IMR-90 (cell line): ENCODE data around the gene SLC4A3. TPM values are rescaled to one million over a fixed set of nuclear protein-coding genes. Genes with fewer than 3 reads are reported as not detected.

ENCODE experiments used
- ATAC-seq: fragments of 200-7000 bp; cut with Tn5 transposase; 2 replicates; pipeline ENCODE4 v1.9.1; 2020; ENCODE audit warnings: low read depth, mild to moderate bottlenecking, moderate library complexity
- BruUV-seq: library from RNA; stranded (reverse); fragments of 400-500 nt; replicated peaks from 2 replicates; lab custom pipeline; 2021; lab: Mats Ljungman, UMichigan
- CTCF ChIA-PET: fragments of 300-600 bp; formaldehyde crosslinking; extraction: SDS; loops from one replicate; lab custom pipeline; 2021; ENCODE audit warnings: antibody characterized with exemption; lab: Yijun Ruan, JAX
- POLR2A ChIA-PET: fragments of 300-600 bp; sonication (Branson Sonifier 250); formaldehyde crosslinking; loops from one replicate; lab custom pipeline; 2022; ENCODE audit warnings: antibody characterized with exemption; ENCODE audit not compliant: unreplicated experiment; lab: Charles Lee
- DNase-seq: peaks from one replicate; pipeline ENCODE4 v3.0.0; 2013
- H2AFZ ChIP-seq: replicated peaks from 2 replicates; pipeline ENCODE3; 2013; ENCODE audit warnings: low read length, mild to moderate bottlenecking; ENCODE audit not compliant: poor library complexity
- H2AK5ac ChIP-seq: 2 replicates; pipeline ENCODE4 v1.6.1; 2013; ENCODE audit warnings: low read depth, low read length, inconsistent platforms
- H2AK9ac ChIP-seq: replicated peaks from 2 replicates; pipeline ENCODE3; 2013; ENCODE audit warnings: mild to moderate bottlenecking, low read depth, low read length, moderate library complexity; ENCODE audit not compliant: poor library complexity
- H2BK120ac ChIP-seq: 2 replicates; pipeline ENCODE4 v1.6.1; 2013; ENCODE audit warnings: low read depth, low read length, inconsistent platforms
- H2BK15ac ChIP-seq: 3 replicates; pipeline ENCODE4 v1.6.1; 2013; ENCODE audit warnings: low read depth, low read length, inconsistent platforms
- H2BK20ac ChIP-seq: 2 replicates; pipeline ENCODE4 v1.6.1; 2013; ENCODE audit warnings: low read depth, mild to moderate bottlenecking, inconsistent platforms, low read length, moderate library complexity
- H2BK5ac ChIP-seq: 2 replicates; pipeline ENCODE4 v1.6.1; 2013; ENCODE audit warnings: mild to moderate bottlenecking, low read depth, low read length, inconsistent platforms; ENCODE audit not compliant: poor library complexity, severe bottlenecking
- H3K14ac ChIP-seq: replicated peaks from 2 replicates; pipeline ENCODE4 v1.6.1; 2013; ENCODE audit warnings: low read depth, low read length, inconsistent platforms
- H3K18ac ChIP-seq: 2 replicates; pipeline ENCODE4 v1.6.1; 2013; ENCODE audit warnings: low read depth, low read length, control low read depth
- H3K23ac ChIP-seq: 2 replicates; pipeline ENCODE4 v1.6.1; 2013; ENCODE audit warnings: low read depth, low read length, inconsistent platforms
- H3K27ac ChIP-seq: 2 replicates; pipeline ENCODE4 v1.5.1; 2013; ENCODE audit warnings: mild to moderate bottlenecking, control low read depth, low read length; ENCODE audit not compliant: insufficient read depth
- H3K27me3 ChIP-seq: 2 replicates; pipeline ENCODE4 v1.6.1; 2013; ENCODE audit warnings: low read length; ENCODE audit not compliant: control insufficient read depth, insufficient read depth
- H3K36me3 ChIP-seq: 2 replicates; pipeline ENCODE4 v1.6.1; 2013; ENCODE audit warnings: low read length, mixed read lengths; ENCODE audit not compliant: control insufficient read depth, insufficient read depth
- H3K4ac ChIP-seq: 2 replicates; pipeline ENCODE4 v1.6.1; 2013; ENCODE audit warnings: low read depth, low read length, inconsistent platforms
- H3K4me1 ChIP-seq: 2 replicates; pipeline ENCODE4 v1.6.1; 2013; ENCODE audit warnings: low read length, mixed read lengths; ENCODE audit not compliant: control insufficient read depth, insufficient read depth
- H3K4me2 ChIP-seq: 2 replicates; pipeline ENCODE4 v1.6.1; 2013; ENCODE audit warnings: low read depth, mild to moderate bottlenecking, control low read depth, low read length, moderate library complexity
- H3K4me3 ChIP-seq: 2 replicates; pipeline ENCODE4 v1.5.1; 2013; ENCODE audit warnings: low read depth, mild to moderate bottlenecking, control low read depth, low read length, moderate library complexity; ENCODE audit not compliant: insufficient read depth
- H3K56ac ChIP-seq: 2 replicates; pipeline ENCODE4 v1.6.1; 2013; ENCODE audit warnings: low read length, inconsistent platforms; ENCODE audit not compliant: insufficient read depth; ENCODE audit errors: extremely low read depth
- H3K79me1 ChIP-seq, 2 experiments: 2 replicates each; pipeline ENCODE4 v1.6.1; 2013; ENCODE audit warnings: low read length in 2 of 2, inconsistent platforms in 1 of 2, low read depth in 1 of 2
- H3K9ac ChIP-seq: 2 replicates; pipeline ENCODE4 v1.6.1; 2013; ENCODE audit warnings: low read depth, low read length, control low read depth
- H3K9me1 ChIP-seq: 2 replicates; pipeline ENCODE4 v1.6.1; 2013; ENCODE audit warnings: low read length, inconsistent platforms; ENCODE audit not compliant: insufficient read depth
- H3K9me3 ChIP-seq: 2 replicates; pipeline ENCODE4 v1.6.1; 2013; ENCODE audit warnings: low read length; ENCODE audit not compliant: control insufficient read depth, insufficient read depth
- H4K20me1 ChIP-seq: 2 replicates; pipeline ENCODE4 v1.6.1; 2013; ENCODE audit warnings: low read length, inconsistent platforms; ENCODE audit not compliant: insufficient read depth
- H4K5ac ChIP-seq: 2 replicates; pipeline ENCODE4 v1.6.1; 2013; ENCODE audit warnings: mild to moderate bottlenecking, low read depth, low read length, control low read depth
- H4K8ac ChIP-seq, 2 experiments: 2 replicates each; pipeline ENCODE4 v1.6.1; 2013; ENCODE audit warnings: low read depth in 2 of 2, low read length in 2 of 2, control low read depth in 1 of 2, inconsistent platforms in 1 of 2
- H4K91ac ChIP-seq: 2 replicates; pipeline ENCODE4 v1.6.1; 2013; ENCODE audit warnings: low read depth, low read length, inconsistent platforms; ENCODE audit not compliant: insufficient read depth
- BHLHE40 ChIP-seq: fragments of 150-350 bp; IDR thresholded peaks from 2 replicates; pipeline ENCODE4 v1.6.1; 2016; ENCODE audit warnings: mild to moderate bottlenecking, low read depth, low read length
- CEBPB ChIP-seq: IDR thresholded peaks from 2 replicates; pipeline ENCODE4 v1.6.1; 2012; ENCODE audit warnings: low read depth, low read length, improper control_type of control experiment
- CHD1 ChIP-seq: IDR thresholded peaks from 2 replicates; pipeline ENCODE4 v1.6.1; 2012; ENCODE audit warnings: low read depth, low read length, improper control_type of control experiment
- CTCF ChIP-seq: conservative IDR thresholded peaks from 2 replicates; pipeline ENCODE4 v1.5.1; 2012; ENCODE audit warnings: mild to moderate bottlenecking, low read depth, low read length, improper control_type of control experiment
- FOS ChIP-seq: fragments of 150-350 bp; IDR thresholded peaks from 2 replicates; pipeline ENCODE4 v1.6.1; 2016; ENCODE audit warnings: low read depth, low read length
- MXI1 ChIP-seq: IDR thresholded peaks from 2 replicates; pipeline ENCODE4 v1.6.1; 2012; ENCODE audit warnings: low read depth, mild to moderate bottlenecking, low read length, moderate library complexity, borderline replicate concordance
- NFE2L2 ChIP-seq: fragments of 150-350 bp; IDR thresholded peaks from 2 replicates; pipeline ENCODE4 v1.6.1; 2016; ENCODE audit warnings: low read depth, mild to moderate bottlenecking, low read length
- POLR2A ChIP-seq: IDR thresholded peaks from 2 replicates; pipeline ENCODE4 v1.6.1; 2012; ENCODE audit warnings: mild to moderate bottlenecking, low read depth, low read length
- RCOR1 ChIP-seq: IDR thresholded peaks from 2 replicates; pipeline ENCODE4 v1.6.1; 2012; ENCODE audit warnings: mild to moderate bottlenecking, low read length, improper control_type of control experiment; ENCODE audit not compliant: insufficient replicate concordance
- RFX5 ChIP-seq: IDR thresholded peaks from 2 replicates; pipeline ENCODE4 v1.8.0; 2012; ENCODE audit warnings: low read depth, mild to moderate bottlenecking, low read length, moderate library complexity
- WGBS, 2 experiments: methylation state at CpG; one replicate each; pipeline versions ENCODE4 v1.1.5 to v1.1.7; 2013; ENCODE audit warnings: missing lambda C conversion rate in 2 of 2; ENCODE audit not compliant: insufficient read length in 1 of 2; ENCODE audit errors: extremely low coverage in 2 of 2; 5-methylcytosine and 5-hydroxymethylcytosine counted together
- dilution Hi-C: fragments of 300-500 bp; cut with HindIII; formaldehyde crosslinking; loops from one replicate; pipeline ENCODE4 v1.14.3; 2018; ENCODE audit warnings: low sequenced_read_pairs; ENCODE audit not compliant: unreplicated experiment
- in situ Hi-C: fragments of 300-500 bp; cut with MboI; formaldehyde crosslinking; loops from 3 replicates; pipeline ENCODE4 v1.14.3; 2019; ENCODE audit warnings: low sequenced_read_pairs, inconsistent platforms, mixed read lengths
- intact Hi-C: fragments of 100-400 bp; cut with micrococcal nuclease; formaldehyde crosslinking; loops from 2 replicates; pipeline ENCODE4 v1.10.0; 2022
- polyA plus RNA-seq, 3 experiments: library from polyadenylated mRNA; depleted of rRNA; stranded (reverse); fragments of >200 nt; gene quantifications; 2 replicates each; pipeline ENCODE4 v1.2.3, GENCODE V29; 2012; ENCODE audit warnings: low replicate concordance in 1 of 3
- total RNA-seq: library from RNA; depleted of rRNA; stranded (reverse); fragments of >200 nt; gene quantifications from 2 replicates; pipeline ENCODE4 v1.2.3, GENCODE V29; 2012

The SLC4A3 gene
- total and polyA plus RNA-seq, 2 of the 4 experiments (the other 2 are of a cell fraction) = 0.90 to 6.1 TPM

- Histone ChIP-seq H4K8ac (no peak overlapping the region), H3K23ac (no peak overlapping the region), H2BK5ac (peak overlapping the region; percentile 69), H3K18ac (no peak overlapping the region), H3K36me3 (peaks cover 5% of the 10 kb centered on the region; the same call in 1 of the 2 replicates), H3K27ac (no peak overlapping the region), H3K9me3 (no peaks in the 10 kb centered on the region), H3K9ac (no peak overlapping the region), H3K9me1 (no peaks in the 10 kb centered on the region), H4K20me1 (no peaks in the 10 kb centered on the region), H3K79me1 (no peaks in the 10 kb centered on the region), H3K27me3 (no peaks in the 10 kb centered on the region), H3K4me3 (no peak overlapping the region), H3K4ac (no peak overlapping the region), H2AK9ac (no peak overlapping the region), H2BK20ac (no peak overlapping the region), H2AK5ac (no peak overlapping the region; the same call in 1 of the 2 replicates), H2AFZ (no peak overlapping the region), H3K4me1 (no peaks in the 10 kb centered on the region; the same call in 1 of the 2 replicates), H3K14ac (no peak overlapping the region), H2BK120ac (no peak overlapping the region), H2BK15ac (no peak overlapping the region), H4K91ac (no peak overlapping the region), H3K56ac (no peak overlapping the region), H4K5ac (no peak overlapping the region), H3K4me2 (no peak overlapping the region)
- in situ Hi-C loops = no loop called here
- POLR2A ChIA-PET = no interaction called here
- no peak for TF ChIP-seq RCOR1
- no peak for TF ChIP-seq CEBPB
- TF ChIP-seq RFX5 = no peak
- no peak for TF ChIP-seq NFE2L2
- TF ChIP-seq CTCF = no peak
- no peak for TF ChIP-seq FOS
- no peak for TF ChIP-seq POLR2A
- no peak for TF ChIP-seq BHLHE40
- no peak for TF ChIP-seq CHD1
- no peak for TF ChIP-seq MXI1
- no TSS peak for BruUV-seq
- no peak for DNase-seq
- CTCF ChIA-PET = no interaction called here
- ATAC-seq = no peak
- intact Hi-C loops = no loop called here
- 68% methylated on average over 8 of the region's 13 CpGs; no CpG with 5 or more reads in 1 of the 2 experiments for WGBS, 2 experiments
- dilution Hi-C loops = no loop called here
These were observed 9.8 kb downstream of the SLC4A3 start for GRCh38 chr2:219636941-219637841.
